OCI-LY7 (cell line): ENCODE measurements around the gene SLC22A25. TPM values are rescaled to one million over a fixed set of nuclear protein-coding genes. Genes with fewer than 3 reads are reported as not detected.

Experiments
- BruUV-seq: library from RNA; stranded (reverse); fragments of 400-500 nt; replicated peaks from 2 replicates; lab custom pipeline; 2021; lab: Mats Ljungman, UMichigan
- CTCF ChIA-PET: fragments of 300-600 bp; sonication (Branson Sonifier 250); formaldehyde crosslinking; loops from one replicate; lab custom pipeline; 2022; ENCODE audit warnings: antibody characterized with exemption; ENCODE audit not compliant: unreplicated experiment; lab: Charles Lee
- POLR2A ChIA-PET: fragments of 300-600 bp; sonication (Branson Sonifier 250); formaldehyde crosslinking; loops from one replicate; lab custom pipeline; 2022; ENCODE audit warnings: antibody characterized with exemption; lab: Charles Lee
- DNase-seq: peaks from one replicate; pipeline ENCODE4 v3.0.0-alpha.2; 2015; ENCODE audit warnings: low spot score
- H2AFZ ChIP-seq: fragments of 200-600 bp; sonication (generic), shearing (Covaris generic); 2 replicates; pipeline ENCODE4 v1.6.1; 2014; ENCODE audit warnings: mild to moderate bottlenecking, antibody characterized with exemption, low read length, moderate library complexity
- H3K27ac ChIP-seq: fragments of 200-600 bp; sonication (generic); 2 replicates; pipeline ENCODE4 v1.5.1; 2014; ENCODE audit warnings: mixed run types, low read depth, mild to moderate bottlenecking, moderate library complexity, low read length, inconsistent platforms; ENCODE audit not compliant: poor library complexity, severe bottlenecking
- H3K36me3 ChIP-seq: fragments of 200-600 bp; sonication (generic); 2 replicates; pipeline ENCODE4 v1.6.1; 2014; ENCODE audit warnings: mild to moderate bottlenecking, antibody characterized with exemption, low read length, moderate library complexity, mixed read lengths; ENCODE audit not compliant: insufficient read depth
- H3K4me1 ChIP-seq: fragments of 200-600 bp; sonication (generic); 2 replicates; pipeline ENCODE4 v1.5.1; 2014; ENCODE audit warnings: mild to moderate bottlenecking, low read length; ENCODE audit not compliant: insufficient read depth, poor library complexity, severe bottlenecking
- H3K4me2 ChIP-seq: fragments of 200-600 bp; sonication (generic); 2 replicates; pipeline ENCODE4 v1.6.1; 2014; ENCODE audit warnings: mild to moderate bottlenecking, low read length
- H3K4me3 ChIP-seq: fragments of 200-600 bp; sonication (generic); 2 replicates; pipeline ENCODE4 v1.5.1; 2014; ENCODE audit warnings: mild to moderate bottlenecking, low read depth, low read length; ENCODE audit not compliant: poor library complexity, severe bottlenecking
- H3K79me2 ChIP-seq: fragments of 200-600 bp; sonication (generic); 2 replicates; pipeline ENCODE4 v1.6.1; 2016; ENCODE audit warnings: low read depth, mild to moderate bottlenecking, low read length, moderate library complexity, mixed read lengths; ENCODE audit not compliant: insufficient read depth
- H3K9me2 ChIP-seq: fragments of 200-600 bp; sonication (generic); 2 replicates; pipeline ENCODE4 v1.6.1; 2016; ENCODE audit warnings: mild to moderate bottlenecking, low read length, mixed read lengths; ENCODE audit not compliant: insufficient read depth
- H3K9me3 ChIP-seq: fragments of 200-600 bp; sonication (generic); 2 replicates; pipeline ENCODE4 v1.6.1; 2014; ENCODE audit warnings: mild to moderate bottlenecking, mixed run types, low read length, mixed read lengths
- H4K20me1 ChIP-seq: fragments of 200-600 bp; sonication (generic); 2 replicates; pipeline ENCODE4 v1.6.1; 2014; ENCODE audit warnings: mild to moderate bottlenecking, antibody characterized with exemption, low read length, moderate library complexity, mixed read lengths; ENCODE audit not compliant: insufficient read depth
- EZH2phosphoT487 ChIP-seq: fragments of 200-600 bp; sonication (generic); IDR thresholded peaks from 2 replicates; pipeline ENCODE4 v1.6.1; 2018; ENCODE audit warnings: low read depth, borderline replicate concordance, mild to moderate bottlenecking, mixed run types, antibody characterized with exemption, low read length, moderate library complexity, mixed read lengths
- intact Hi-C: fragments of 100-400 bp; cut with micrococcal nuclease; formaldehyde crosslinking; loops from one replicate; pipeline ENCODE4 v1.10.0; 2022; ENCODE audit not compliant: unreplicated experiment
- total RNA-seq, 2 experiments: library from RNA; depleted of rRNA in 1 of 2; stranded (reverse); fragments of >200 nt in 1 of 2; shearing (Covaris generic) in 1 of 2; gene quantifications; 2 replicates each; pipeline ENCODE4 v1.2.3, GENCODE V29; 2014 to 2022
- TF ChIP-seq, protein P1 (sequence below): fragments of 200-600 bp; sonication (generic); conservative IDR thresholded peaks from 2 replicates; pipeline ENCODE4 v1.5.1; 2014; ENCODE audit warnings: mild to moderate bottlenecking, antibody characterized with exemption, low read length, moderate library complexity, mixed read lengths

Gene SLC22A25
- total RNA-seq, 2 experiments from 2014 or later, result not detected

- no peaks in the 10 kb centered on the region for H3K79me2 ChIP-seq
- H3K4me2 ChIP-seq, result no peak overlapping the region
- BruUV-seq, result no TSS peak
- H3K27ac ChIP-seq, result no peak overlapping the region
- intact Hi-C loops, result no loop called here
- no peak for DNase-seq
- H3K4me3 ChIP-seq, result no peak overlapping the region
- H3K9me2 ChIP-seq, result no peaks in the 10 kb centered on the region
- no peaks in the 10 kb centered on the region for H3K9me3 ChIP-seq
- POLR2A ChIA-PET, result no interaction called here
- TF ChIP-seq, protein P1, sequence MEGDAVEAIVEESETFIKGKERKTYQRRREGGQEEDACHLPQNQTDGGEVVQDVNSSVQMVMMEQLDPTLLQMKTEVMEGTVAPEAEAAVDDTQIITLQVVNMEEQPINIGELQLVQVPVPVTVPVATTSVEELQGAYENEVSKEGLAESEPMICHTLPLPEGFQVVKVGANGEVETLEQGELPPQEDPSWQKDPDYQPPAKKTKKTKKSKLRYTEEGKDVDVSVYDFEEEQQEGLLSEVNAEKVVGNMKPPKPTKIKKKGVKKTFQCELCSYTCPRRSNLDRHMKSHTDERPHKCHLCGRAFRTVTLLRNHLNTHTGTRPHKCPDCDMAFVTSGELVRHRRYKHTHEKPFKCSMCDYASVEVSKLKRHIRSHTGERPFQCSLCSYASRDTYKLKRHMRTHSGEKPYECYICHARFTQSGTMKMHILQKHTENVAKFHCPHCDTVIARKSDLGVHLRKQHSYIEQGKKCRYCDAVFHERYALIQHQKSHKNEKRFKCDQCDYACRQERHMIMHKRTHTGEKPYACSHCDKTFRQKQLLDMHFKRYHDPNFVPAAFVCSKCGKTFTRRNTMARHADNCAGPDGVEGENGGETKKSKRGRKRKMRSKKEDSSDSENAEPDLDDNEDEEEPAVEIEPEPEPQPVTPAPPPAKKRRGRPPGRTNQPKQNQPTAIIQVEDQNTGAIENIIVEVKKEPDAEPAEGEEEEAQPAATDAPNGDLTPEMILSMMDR, result no peak
- TF ChIP-seq EZH2phosphoT487, result no peak
- H2AFZ ChIP-seq, result no peak overlapping the region
- H3K36me3 ChIP-seq, result no peaks in the 10 kb centered on the region
- H3K4me1 ChIP-seq, result no peaks in the 10 kb centered on the region
- H4K20me1 ChIP-seq, result no peaks in the 10 kb centered on the region
- CTCF ChIA-PET, result no interaction called here
Measured at GRCh38 chr11:63240791-63241379, 2.5 kb downstream of the SLC22A25 start.

DNA sequence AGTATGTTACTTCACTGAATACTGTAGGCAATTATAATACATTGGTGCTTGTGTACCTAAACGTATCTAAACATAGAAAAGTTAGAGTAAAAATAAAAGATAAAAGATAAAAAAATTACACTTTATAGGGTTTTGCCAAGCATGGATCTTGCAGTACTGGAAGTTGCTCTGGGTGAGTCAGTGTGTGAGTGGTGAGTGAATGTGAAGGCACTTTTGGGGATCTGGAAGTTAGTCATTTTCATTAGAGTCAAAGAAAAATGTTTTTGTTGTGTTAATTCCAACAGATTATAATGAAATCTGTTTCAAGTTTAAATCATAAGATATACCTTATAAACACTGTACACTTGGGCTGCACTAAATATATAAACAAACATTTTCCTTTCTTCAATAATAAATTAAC, 3.3 kb downstream of the SLC22A25 start:
- ChIA-PET CTCF (no interaction called here), POLR2A (no interaction called here)
- no peak overlapping the region for H3K4me3 ChIP-seq
- no peaks in the 10 kb centered on the region for H4K20me1 ChIP-seq
- H3K9me3 ChIP-seq, result no peaks in the 10 kb centered on the region
- no peaks in the 10 kb centered on the region for H3K9me2 ChIP-seq
- TF ChIP-seq, protein P1, result no peak
- no peak for TF ChIP-seq EZH2phosphoT487
- no TSS peak for BruUV-seq
- intact Hi-C loops, result no loop called here
- H3K4me1 ChIP-seq, result no peaks in the 10 kb centered on the region
- no peak overlapping the region for H2AFZ ChIP-seq
- no peak overlapping the region for H3K4me2 ChIP-seq
- H3K36me3 ChIP-seq, result no peaks in the 10 kb centered on the region
- H3K27ac ChIP-seq, result no peak overlapping the region
- no peak for DNase-seq
- no peaks in the 10 kb centered on the region for H3K79me2 ChIP-seq

- Histone ChIP-seq H3K36me3 (no peaks in the 10 kb centered on the region), H3K9me3 (no peaks in the 10 kb centered on the region), H2AFZ (no peak overlapping the region), H3K4me3 (no peak overlapping the region), H3K27ac (no peak overlapping the region), H3K9me2 (no peaks in the 10 kb centered on the region), H4K20me1 (no peaks in the 10 kb centered on the region), H3K4me1 (no peaks in the 10 kb centered on the region), H3K79me2 (no peaks in the 10 kb centered on the region), H3K4me2 (no peak overlapping the region)
- CTCF ChIA-PET, result no interaction called here
- no peak for DNase-seq
- no TSS peak for BruUV-seq
- intact Hi-C loops, result no loop called here
- POLR2A ChIA-PET, result no interaction called here
- TF ChIP-seq, protein P1, result no peak
- TF ChIP-seq EZH2phosphoT487, result no peak
Measured at GRCh38 chr11:63239254-63239653, 4.1 kb downstream of the SLC22A25 start.
